H1 (cell line): ENCODE results near the gene ZGLP1. TPM values are rescaled to one million over a fixed set of nuclear protein-coding genes. Genes with fewer than 3 reads are reported as not detected.

Source experiments
- RBBP5 ChIP-seq: IDR thresholded peaks from 2 replicates; pipeline ENCODE4 v1.7.1; 2012; ENCODE audit warnings: low read depth, mild to moderate bottlenecking, inconsistent platforms, low read length, moderate library complexity, borderline replicate concordance
- RNF2 ChIP-seq: fragments of 200-900, 300-1000 bp; sonication (generic); IDR thresholded peaks from 2 replicates; pipeline ENCODE4 v1.7.1; 2016; ENCODE audit warnings: borderline replicate concordance, low read depth, mild to moderate bottlenecking, antibody characterized with exemption, low read length; ENCODE audit not compliant: poor library complexity, severe bottlenecking; ENCODE audit errors: missing control alignments
- SP4 ChIP-seq: IDR thresholded peaks from 2 replicates; pipeline ENCODE4 v1.6.1; 2012; ENCODE audit warnings: low read length, inconsistent platforms
- polyA plus RNA-seq, 7 experiments: library from polyadenylated mRNA; depleted of rRNA in 3 of 7; stranded (reverse) in 5 of 7; unstranded in 2 of 7; fragments of >200 nt in 5 of 7; fragments of 200-250 nt in 2 of 7; gene quantifications; 1 replicate in 5 of 7; 2 replicates in 1 of 7; 4 replicates in 1 of 7; pipeline versions ENCODE4 v1.2.1 to v1.2.3, GENCODE V29; 2011 to 2013; ENCODE audit warnings: missing spikeins in 2 of 7, mixed read lengths in 2 of 7
- total RNA-seq: library from RNA; stranded (reverse); fragmentation: NEBNext Ultra II Directional; extraction: Animal tissue kit (Norgen Biotek cat#: 25700); gene quantifications from 2 replicates; pipeline ENCODE4 v1.2.1, GENCODE V29; 2021
- TF ChIP-seq, protein P1 (sequence below): IDR thresholded peaks from 2 replicates; pipeline ENCODE4 v1.6.1; 2012; ENCODE audit warnings: inconsistent platforms
- TF ChIP-seq, protein P2 (sequence below): IDR thresholded peaks from 2 replicates; pipeline ENCODE4 v1.6.1; 2012; ENCODE audit warnings: inconsistent platforms
- TF ChIP-seq, protein P3 (sequence below): IDR thresholded peaks from 2 replicates; pipeline ENCODE4 v1.6.1; 2012; ENCODE audit warnings: low read length, inconsistent platforms
- TF ChIP-seq, protein P4 (sequence below): IDR thresholded peaks from 2 replicates; pipeline ENCODE4 v1.6.1; 2011; ENCODE audit warnings: low read depth, mild to moderate bottlenecking, low read length; ENCODE audit not compliant: insufficient read depth

ZGLP1 gene
- total and polyA plus RNA-seq, 2 of the 8 experiments (the other 6 are each of a cell fraction or from before 2014, with no cell fraction given): 4.2 to 5.1 TPM

DNA sequence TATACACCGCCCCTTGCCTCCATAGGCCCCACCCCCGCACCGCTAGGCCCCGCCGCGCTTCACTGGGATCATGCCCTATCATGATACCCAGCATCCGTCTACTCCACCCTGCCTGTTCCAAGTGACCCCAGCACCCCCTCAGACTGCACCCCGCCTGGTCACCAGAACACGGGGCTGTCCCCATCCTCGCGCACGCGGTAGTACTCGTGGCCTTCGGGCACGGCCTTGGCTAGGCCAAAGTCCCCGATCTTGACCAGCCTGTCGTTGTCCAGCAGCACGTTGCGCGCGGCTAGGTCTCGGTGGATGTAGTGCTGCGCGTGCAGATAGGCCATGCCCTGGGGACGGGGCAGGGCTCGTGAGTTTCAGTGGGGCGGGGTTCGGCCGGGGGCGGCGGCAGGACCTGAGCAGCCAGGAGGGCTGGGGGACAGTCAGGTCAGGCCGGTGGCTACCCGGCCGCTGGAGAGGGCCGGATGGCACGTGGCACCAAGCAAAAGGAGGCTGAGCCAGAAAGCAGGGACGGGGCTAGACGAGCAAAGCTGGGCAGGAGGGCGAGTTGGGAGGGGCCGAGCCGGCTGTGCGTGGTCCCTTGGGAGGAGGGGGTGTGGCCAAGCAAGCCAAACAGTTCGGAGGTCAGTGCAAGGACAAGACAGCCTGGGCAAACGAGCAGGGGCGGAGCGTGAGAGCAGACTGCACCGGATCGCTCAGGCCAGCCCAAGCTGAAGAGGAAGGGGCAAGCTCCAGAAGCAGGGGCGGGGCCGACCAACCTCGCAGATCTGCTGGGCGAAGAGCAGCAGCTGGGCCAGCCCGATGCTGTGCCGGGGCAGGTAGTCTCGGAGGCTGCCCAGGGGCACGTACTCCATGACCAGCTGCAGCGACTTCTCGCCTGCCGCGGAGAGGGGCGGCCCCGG is 43.4 kb upstream of the ZGLP1 start (continued):
- TF ChIP-seq RNF2: peak; percentile 42
- TF ChIP-seq RBBP5: 0 out of 2 replicates have a peak, but pooled peaks have one; percentile 56
- TF ChIP-seq SP4: no peak
- TF ChIP-seq, protein P1, sequence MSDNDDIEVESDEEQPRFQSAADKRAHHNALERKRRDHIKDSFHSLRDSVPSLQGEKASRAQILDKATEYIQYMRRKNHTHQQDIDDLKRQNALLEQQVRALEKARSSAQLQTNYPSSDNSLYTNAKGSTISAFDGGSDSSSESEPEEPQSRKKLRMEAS: peak; percentile 91
- TF ChIP-seq, protein P2, sequence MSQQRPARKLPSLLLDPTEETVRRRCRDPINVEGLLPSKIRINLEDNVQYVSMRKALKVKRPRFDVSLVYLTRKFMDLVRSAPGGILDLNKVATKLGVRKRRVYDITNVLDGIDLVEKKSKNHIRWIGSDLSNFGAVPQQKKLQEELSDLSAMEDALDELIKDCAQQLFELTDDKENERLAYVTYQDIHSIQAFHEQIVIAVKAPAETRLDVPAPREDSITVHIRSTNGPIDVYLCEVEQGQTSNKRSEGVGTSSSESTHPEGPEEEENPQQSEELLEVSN: peak; percentile 77
- TF ChIP-seq, protein P3, sequence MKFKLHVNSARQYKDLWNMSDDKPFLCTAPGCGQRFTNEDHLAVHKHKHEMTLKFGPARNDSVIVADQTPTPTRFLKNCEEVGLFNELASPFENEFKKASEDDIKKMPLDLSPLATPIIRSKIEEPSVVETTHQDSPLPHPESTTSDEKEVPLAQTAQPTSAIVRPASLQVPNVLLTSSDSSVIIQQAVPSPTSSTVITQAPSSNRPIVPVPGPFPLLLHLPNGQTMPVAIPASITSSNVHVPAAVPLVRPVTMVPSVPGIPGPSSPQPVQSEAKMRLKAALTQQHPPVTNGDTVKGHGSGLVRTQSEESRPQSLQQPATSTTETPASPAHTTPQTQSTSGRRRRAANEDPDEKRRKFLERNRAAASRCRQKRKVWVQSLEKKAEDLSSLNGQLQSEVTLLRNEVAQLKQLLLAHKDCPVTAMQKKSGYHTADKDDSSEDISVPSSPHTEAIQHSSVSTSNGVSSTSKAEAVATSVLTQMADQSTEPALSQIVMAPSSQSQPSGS: no peak
- TF ChIP-seq, protein P4, sequence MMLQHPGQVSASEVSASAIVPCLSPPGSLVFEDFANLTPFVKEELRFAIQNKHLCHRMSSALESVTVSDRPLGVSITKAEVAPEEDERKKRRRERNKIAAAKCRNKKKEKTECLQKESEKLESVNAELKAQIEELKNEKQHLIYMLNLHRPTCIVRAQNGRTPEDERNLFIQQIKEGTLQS: no peak
